Panc1 (cell line): ENCODE results near the gene THADA. TPM values are rescaled to one million over a fixed set of nuclear protein-coding genes. Genes with fewer than 3 reads are reported as not detected.

Experiments
- ATAC-seq: fragments of 200-7000 bp; cut with Tn5 transposase; 2 replicates; pipeline ENCODE4 v1.9.1; 2020; ENCODE audit warnings: mild to moderate bottlenecking, moderate library complexity
- BruUV-seq: library from RNA; stranded (reverse); fragments of 400-500 nt; replicated peaks from 2 replicates; lab custom pipeline; 2021; lab: Mats Ljungman, UMichigan
- CTCF ChIA-PET: fragments of 300-600 bp; sonication (Branson Sonifier 250); formaldehyde crosslinking; loops from one replicate; lab custom pipeline; 2022; ENCODE audit warnings: antibody characterized with exemption; lab: Charles Lee
- POLR2A ChIA-PET: fragments of 300-600 bp; sonication (Branson Sonifier 250); formaldehyde crosslinking; loops from one replicate; lab custom pipeline; 2022; ENCODE audit warnings: antibody characterized with exemption; lab: Charles Lee
- DNase-seq: peaks from one replicate; pipeline ENCODE4 v3.0.0-alpha.2; 2010; ENCODE audit warnings: low read depth, low spot score
- H3K27ac ChIP-seq: 2 replicates; pipeline ENCODE4 v1.5.1; 2011; ENCODE audit warnings: mild to moderate bottlenecking, low read length, inconsistent platforms
- H3K27me3 ChIP-seq: fragments of 200-500 bp; sonication (Bioruptor generic); 2 replicates; pipeline ENCODE4 v1.6.0; 2014; ENCODE audit warnings: low read length, inconsistent platforms; ENCODE audit not compliant: control insufficient read depth, insufficient read depth
- H3K36me3 ChIP-seq: fragments of 200-500 bp; sonication (Bioruptor generic); 2 replicates; pipeline ENCODE4 v1.5.1; 2014; ENCODE audit warnings: inconsistent platforms, mild to moderate bottlenecking, low read length, moderate library complexity; ENCODE audit not compliant: control insufficient read depth, insufficient read depth
- H3K4me1 ChIP-seq: 2 replicates; pipeline ENCODE4 v1.5.1; 2011; ENCODE audit warnings: inconsistent platforms, mild to moderate bottlenecking, low read length, moderate library complexity; ENCODE audit not compliant: control insufficient read depth, insufficient read depth
- H3K4me3 ChIP-seq, 2 experiments: 2 replicates each; pipeline ENCODE4 v1.5.1; 2011 to 2012; ENCODE audit warnings: low read depth in 2 of 2, low read length in 2 of 2, mild to moderate bottlenecking in 2 of 2, inconsistent platforms in 1 of 2, moderate library complexity in 1 of 2
- H3K9me3 ChIP-seq: fragments of 200-500 bp; sonication (Bioruptor generic); 2 replicates; pipeline ENCODE4 v1.5.1; 2014; ENCODE audit warnings: low read depth, mild to moderate bottlenecking, inconsistent platforms, low read length, moderate library complexity; ENCODE audit not compliant: control insufficient read depth, insufficient read depth
- CTCF ChIP-seq: fragments of 450-650 bp; IDR thresholded peaks from 2 replicates; pipeline ENCODE4 v1.5.1; 2017; ENCODE audit warnings: mild to moderate bottlenecking
- POLR2AphosphoS5 ChIP-seq: IDR thresholded peaks from 2 replicates; pipeline ENCODE4 v1.6.1; 2012; ENCODE audit warnings: mild to moderate bottlenecking, low read depth, low read length, moderate library complexity
- REST ChIP-seq, 2 experiments: IDR thresholded peaks; 2 replicates each; pipeline ENCODE4 v1.6.1; 2011 to 2012; ENCODE audit warnings: low read depth in 2 of 2, control low read depth in 1 of 2, low read length in 1 of 2, mild to moderate bottlenecking in 1 of 2, moderate library complexity in 1 of 2; ENCODE audit not compliant: insufficient read depth in 1 of 2
- SIN3A ChIP-seq: IDR thresholded peaks from 2 replicates; pipeline ENCODE4 v1.6.1; 2012; ENCODE audit warnings: low read depth, mild to moderate bottlenecking, low read length, moderate library complexity, borderline replicate concordance; ENCODE audit not compliant: insufficient read depth
- TCF7L2 ChIP-seq: IDR thresholded peaks from 2 replicates; pipeline ENCODE4 v1.6.1; 2011; ENCODE audit warnings: mild to moderate bottlenecking, low read depth, low read length, inconsistent platforms
- in situ Hi-C: cut with HindIII; loops from 2 replicates; pipeline ENCODE4 v1.10.0; 2016; ENCODE audit warnings: low sequenced_read_pairs, low pct_unique_long_range_greater_than_20kb
- intact Hi-C: fragments of 100-400 bp; cut with micrococcal nuclease; formaldehyde crosslinking; loops from one replicate; pipeline ENCODE4 v1.10.0; 2022; ENCODE audit not compliant: unreplicated experiment
- total RNA-seq: library from RNA; stranded (reverse); gene quantifications from one replicate; pipeline ENCODE4 v1.2.1, GENCODE V29; 2021; ENCODE audit not compliant: unreplicated experiment

The THADA gene
- total RNA-seq, 1 experiment from 2014 or later: 37.2 TPM

- in situ Hi-C loops (no loop called here), intact Hi-C loops (no loop called here)
- peaks cover 24% of the 10 kb centered on the region for H3K4me1 ChIP-seq
- no peaks in the 10 kb centered on the region for H3K9me3 ChIP-seq
- no peak overlapping the region for H3K4me3 ChIP-seq
- ChIA-PET POLR2A (interaction anchor here (0.6 to 0.7 kb wide), 2 partner anchors 10 to 39 kb away, joined by 3 to 5 read pairs; no protein-coding TSS in a partner anchor), CTCF (no interaction called here)
- no TSS peak for BruUV-seq
- TF ChIP-seq TCF7L2 (no peak), CTCF (no peak), POLR2AphosphoS5 (no peak), REST (IDR thresholded peaks at IDR 0.05; ENCODE audit: insufficient read depth in 1 of 2, low read depth in 2 of 2, low read length in 1 of 2) (no peak), SIN3A (no peak)
- H3K27ac ChIP-seq: no peak overlapping the region
- H3K27me3 ChIP-seq: no peaks in the 10 kb centered on the region
- H3K36me3 ChIP-seq: no peaks in the 10 kb centered on the region
- ATAC-seq (no peak), DNase-seq (no peak)
Measured at GRCh38 chr2:43302961-43303494, 292.8 kb downstream of the THADA start.

- TF ChIP-seq REST (IDR thresholded peaks at IDR 0.05; ENCODE audit: insufficient read depth in 1 of 2, low read depth in 2 of 2, low read length in 1 of 2) (no peak), TCF7L2 (no peak), SIN3A (no peak), CTCF (no peak), POLR2AphosphoS5 (no peak)
- Histone ChIP-seq H3K27me3 (no peaks in the 10 kb centered on the region), H3K9me3 (no peaks in the 10 kb centered on the region), H3K36me3 (no peaks in the 10 kb centered on the region), H3K4me1 (peaks cover 24% of the 10 kb centered on the region), H3K27ac (no peak overlapping the region), H3K4me3 (no peak overlapping the region)
- BruUV-seq: no TSS peak
- intact Hi-C loops (no loop called here), in situ Hi-C loops (no loop called here)
- no peak for ATAC-seq
- POLR2A ChIA-PET: no interaction called here
- no peak for DNase-seq
- CTCF ChIA-PET: no interaction called here
Measured at GRCh38 chr2:43302182-43302960, 293.5 kb downstream of the THADA start.
